Measurements from ENCODE around the gene SLAMF9. TPM values are rescaled to one million over a fixed set of nuclear protein-coding genes. Genes with fewer than 3 reads are reported as not detected.

The SLAMF9 gene
- total RNA-seq, 4 donors from 2014 or later, result not detected

DNA sequence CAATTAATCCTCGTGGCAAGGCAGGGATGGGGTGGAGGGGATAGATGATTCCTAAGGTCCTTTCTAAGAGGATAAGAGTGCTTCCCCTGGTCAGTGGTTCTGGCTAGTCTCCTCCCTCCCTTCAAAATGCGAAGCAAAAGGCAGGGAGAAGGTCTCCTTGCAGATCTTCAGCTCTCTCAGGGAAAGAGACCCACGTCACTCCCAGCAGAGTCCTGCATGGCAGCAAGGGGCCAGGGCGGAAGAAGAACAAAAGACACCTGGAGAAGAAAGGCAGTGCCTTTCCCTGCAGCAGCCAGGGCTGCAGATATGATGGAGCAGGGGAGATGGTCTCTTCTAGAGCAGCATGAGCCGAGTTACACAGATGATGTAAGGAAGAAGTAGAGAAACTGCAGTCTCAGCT is 29.6 kb upstream of the SLAMF9 start:
- Histone ChIP-seq H3K27ac (no peak overlapping the region), H3K4me3 (no peak overlapping the region), H3K27me3 (no peaks in the 10 kb centered on the region), H3K9me3 (no peaks in the 10 kb centered on the region), H3K4me1 (no peaks in the 10 kb centered on the region), H3K36me3 (peaks cover 6% of the 10 kb centered on the region)
- DNase-seq (ENCODE audit: low spot score in 2 of 2), result no peak
- no peak for TF ChIP-seq EP300 (IDR thresholded peaks at IDR 0.05)
- TF ChIP-seq POLR2AphosphoS5 (IDR thresholded peaks at IDR 0.05), result no peak
- no peak for TF ChIP-seq POLR2A (IDR thresholded peaks at IDR 0.05)
- no peak for TF ChIP-seq CTCF (IDR thresholded peaks at IDR 0.05)
- 75% methylated on average over 5 of the region's 5 CpGs for WGBS

DNA sequence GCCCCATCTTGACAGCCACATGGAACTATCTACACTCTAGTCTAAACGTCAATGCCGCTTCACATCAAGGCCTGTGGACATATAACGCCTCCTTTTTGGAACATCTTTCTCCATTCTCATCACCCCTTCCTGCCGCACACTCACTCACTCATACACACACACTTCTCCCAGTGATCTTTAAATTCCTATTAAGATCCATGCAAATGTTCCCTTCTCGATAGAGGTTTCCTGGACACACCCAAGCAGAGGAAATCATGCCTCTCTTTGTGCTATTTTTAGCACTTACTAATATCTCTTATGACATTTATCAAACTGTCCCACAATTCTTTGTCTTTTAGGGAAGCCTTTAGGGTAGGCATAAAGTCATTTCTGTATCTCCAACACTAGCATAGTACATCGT is 28.2 kb upstream of the SLAMF9 start:
- no peak for DNase-seq (ENCODE audit: low spot score in 2 of 2)
- TF ChIP-seq POLR2A (IDR thresholded peaks at IDR 0.05) (no peak), EP300 (IDR thresholded peaks at IDR 0.05) (no peak), CTCF (IDR thresholded peaks at IDR 0.05) (no peak), POLR2AphosphoS5 (IDR thresholded peaks at IDR 0.05) (no peak)

GRCh38 chr1:159981351-159982055 is 27.5 kb upstream of the SLAMF9 start:
- TF ChIP-seq CTCF (IDR thresholded peaks at IDR 0.05), result no peak
- no peak for TF ChIP-seq POLR2AphosphoS5 (IDR thresholded peaks at IDR 0.05)
- TF ChIP-seq POLR2A (IDR thresholded peaks at IDR 0.05), result no peak
- no peak for TF ChIP-seq EP300 (IDR thresholded peaks at IDR 0.05)
- no peak for DNase-seq (ENCODE audit: low spot score in 2 of 2)
- Histone ChIP-seq H3K4me3 (no peak overlapping the region), H3K27ac (no peak overlapping the region), H3K9me3 (no peaks in the 10 kb centered on the region), H3K4me1 (no peaks in the 10 kb centered on the region), H3K36me3 (peaks cover 6% of the 10 kb centered on the region), H3K27me3 (no peaks in the 10 kb centered on the region)
- WGBS, result 93% methylated on average over 6 of the region's 6 CpGs

More for the DNA sequence above, 28.2 kb upstream of the SLAMF9 start:
- no peaks in the 10 kb centered on the region for H3K4me1 ChIP-seq
- 75% methylated on average over 5 of the region's 6 CpGs for WGBS
- no peak overlapping the region for H3K4me3 ChIP-seq
- no peaks in the 10 kb centered on the region for H3K27me3 ChIP-seq
- no peaks in the 10 kb centered on the region for H3K9me3 ChIP-seq
- H3K27ac ChIP-seq, result no peak overlapping the region
- H3K36me3 ChIP-seq, result peaks cover 6% of the 10 kb centered on the region

- TF ChIP-seq POLR2AphosphoS5 (IDR thresholded peaks at IDR 0.05), result no peak
- TF ChIP-seq POLR2A (IDR thresholded peaks at IDR 0.05), result no peak
- no peaks in the 10 kb centered on the region for H3K4me1 ChIP-seq
- H3K36me3 ChIP-seq, result peaks cover 6% of the 10 kb centered on the region
- H3K27ac ChIP-seq, result no peak overlapping the region
- DNase-seq (ENCODE audit: low spot score in 2 of 2), result no peak
- H3K27me3 ChIP-seq, result no peaks in the 10 kb centered on the region
- H3K9me3 ChIP-seq, result no peaks in the 10 kb centered on the region
- H3K4me3 ChIP-seq, result no peak overlapping the region
- 93% methylated on average over 7 of the region's 7 CpGs for WGBS
Measured at GRCh38 chr1:159980786-159981185, 26.7 kb upstream of the SLAMF9 start.

DNA sequence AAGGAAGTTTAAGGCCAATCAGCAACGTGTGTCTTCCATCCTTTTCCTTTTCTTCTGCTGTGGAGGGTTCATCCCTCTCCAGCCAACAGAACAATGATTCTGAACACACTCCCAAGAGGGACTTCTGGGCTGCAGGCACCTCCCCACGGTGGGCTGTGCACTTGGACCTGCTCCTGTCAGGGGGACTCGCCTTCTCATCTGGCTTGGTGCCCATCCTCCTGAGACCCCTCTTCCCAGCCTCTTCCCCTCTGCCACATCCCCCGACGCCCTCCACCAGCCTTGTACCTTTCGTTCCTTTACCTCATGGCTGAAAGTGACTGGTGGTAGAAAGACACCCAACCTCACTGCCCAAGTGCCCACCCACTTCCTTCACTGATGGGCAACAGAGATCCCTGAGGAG is 26.0 kb upstream of the SLAMF9 start:
- WGBS, result 72% methylated on average over 6 of the region's 6 CpGs
- no peaks in the 10 kb centered on the region for H3K9me3 ChIP-seq
- H3K4me1 ChIP-seq, result no peaks in the 10 kb centered on the region
- DNase-seq (ENCODE audit: low spot score in 2 of 2), result no peak
- H3K36me3 ChIP-seq, result peaks cover 6% of the 10 kb centered on the region
- no peak overlapping the region for H3K27ac ChIP-seq
- no peak overlapping the region for H3K4me3 ChIP-seq
- TF ChIP-seq POLR2A (IDR thresholded peaks at IDR 0.05) (no peak), CTCF (IDR thresholded peaks at IDR 0.05) (no peak), POLR2AphosphoS5 (IDR thresholded peaks at IDR 0.05) (no peak), EP300 (IDR thresholded peaks at IDR 0.05) (no peak)
- no peaks in the 10 kb centered on the region for H3K27me3 ChIP-seq

Measured in suprapubic skin (tissue), 4 donors.